ENCODE data around the gene FAF1. TPM values are rescaled to one million over a fixed set of nuclear protein-coding genes. Genes with fewer than 3 reads are reported as not detected.

Gene FAF1
- total and polyA plus RNA-seq, 2 of the 8 experiments (the other 6 are each of a cell fraction or from before 2014, with no cell fraction given) = 10.8 to 65.9 TPM

DNA sequence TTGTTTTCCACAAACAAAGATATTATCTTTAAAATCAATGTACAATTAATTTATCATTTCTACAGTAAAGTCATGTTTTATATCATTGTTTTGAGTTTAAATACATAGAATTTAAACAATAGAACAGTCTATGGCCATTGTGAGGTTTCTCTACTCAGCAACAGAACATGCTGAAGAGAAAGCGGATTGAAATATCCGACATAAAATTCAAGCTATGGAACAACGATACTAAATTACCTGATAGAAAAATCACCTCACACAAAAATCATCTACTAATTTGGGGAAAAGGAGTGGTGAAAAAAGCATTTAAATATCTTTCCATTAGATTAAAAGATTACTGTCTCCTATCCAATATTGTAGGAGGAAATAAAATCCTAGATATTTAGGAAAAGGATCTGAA lies 22.5 kb upstream of the FAF1 start:
- Histone ChIP-seq H4K8ac (ENCODE audit: extremely low read depth, insufficient read depth, low read length) (no peak overlapping the region), H3K79me2 (ENCODE audit: control insufficient read depth in 1 of 2, insufficient read depth in 2 of 2, low read length in 2 of 2) (no peaks in the 10 kb centered on the region), H3K23me2 (ENCODE audit: low read depth, low read length) (peaks cover 1% of the 10 kb centered on the region; the same call in 1 of the 2 replicates), H3K79me1 (ENCODE audit: low read depth, low read length) (no peaks in the 10 kb centered on the region), H3K56ac (replicated peaks; ENCODE audit: insufficient read length, low read depth, low read length) (no peak overlapping the region), H2BK12ac (ENCODE audit: low read depth, low read length) (no peak overlapping the region), H2BK20ac (ENCODE audit: low read length) (no peak overlapping the region), H3K4me3 (ENCODE audit: extremely low read depth in 1 of 4, insufficient read depth in 2 of 4, low read depth in 3 of 4, low read length in 4 of 4) (no peak overlapping the region), H3K27ac (ENCODE audit: low read depth, low read length) (no peak overlapping the region), H3K9ac (replicated peaks in 1 of 4; ENCODE audit: extremely low read depth in 1 of 4, low read depth in 3 of 4, low read length in 3 of 4) (no peak overlapping the region), H2BK5ac (ENCODE audit: low read depth, low read length) (no peak overlapping the region), H2BK120ac (replicated peaks; ENCODE audit: low read depth, low read length) (no peak overlapping the region), H3K14ac (ENCODE audit: insufficient read length) (no peak overlapping the region), H3K9me3 (ENCODE audit: insufficient read depth in 2 of 2, low read depth in 1 of 2, low read length in 1 of 2) (no peaks in the 10 kb centered on the region), H4K91ac (replicated peaks; ENCODE audit: insufficient read length, low read length) (no peak overlapping the region), H2AK5ac (ENCODE audit: low read depth, low read length) (no peak overlapping the region), H3K27me3 (replicated peaks in 1 of 4; ENCODE audit: control insufficient read depth in 3 of 4, extremely low read depth in 1 of 4, insufficient read depth in 3 of 4, low read length in 3 of 4) (peaks cover 7 to 43% (median 21%) of the 10 kb centered on the region in 4 experiments), H3K18ac (ENCODE audit: extremely low read depth, low read length) (no peak overlapping the region), H4K20me1 (replicated peaks in 1 of 2; ENCODE audit: control insufficient read depth in 1 of 2, insufficient read depth in 2 of 2, low read length in 2 of 2) (no peaks in the 10 kb centered on the region), H2BK15ac (ENCODE audit: low read length) (no peak overlapping the region), H3K4ac (replicated peaks; ENCODE audit: insufficient read length, low read depth, low read length) (no peak overlapping the region), H2AFZ (ENCODE audit: low read length) (no peak overlapping the region), H3K4me1 (replicated peaks in 1 of 4; ENCODE audit: control insufficient read depth in 3 of 4, insufficient read depth in 4 of 4, low read length in 3 of 4) (no peaks in the 10 kb centered on the region; a peak in 1 of 7 replicates), H3K4me2 (ENCODE audit: insufficient read depth in 1 of 2, low read depth in 2 of 2, low read length in 2 of 2) (no peak overlapping the region), H3K36me3 (ENCODE audit: control insufficient read depth in 2 of 4, insufficient read depth in 4 of 4, low read length in 3 of 4) (no peaks in the 10 kb centered on the region), H4K5ac (ENCODE audit: insufficient read length, low read depth, low read length) (no peak overlapping the region), H3K23ac (ENCODE audit: insufficient read length) (no peak overlapping the region)
- no peak for FAIRE-seq
- ChIA-PET POLR2A (ENCODE audit: partially characterized antibody) (no interaction called here), CTCF (ENCODE audit: partially characterized antibody) (interaction anchor here (0.6 kb wide), 1 partner anchor 1428 kb away, joined by 3 read pairs; no protein-coding TSS in a partner anchor)
- DNase-seq (ENCODE audit: low read depth in 1 of 2, low spot score in 2 of 2) = no peak
- 88% methylated on average over 3 of the region's 3 CpGs; no CpG with 5 or more reads in 1 of the 2 experiments for WGBS, 2 experiments (ENCODE audit: extremely low coverage in 1 of 2, insufficient coverage in 1 of 2, insufficient read length in 1 of 2, insufficient replicate concordance in 2 of 2, low coverage in 1 of 2, low lambda C conversion rate in 2 of 2, missing lambda C conversion rate in 1 of 2)

Measured in H1 (cell line).